ENCODE data around the gene SHISA8.

Gene SHISA8

GRCh38 chr22:41917903-41918791, 3.3 kb upstream of the SHISA8 start (continued):
- TF ChIP-seq ZNF558 (tag by site-specific recombination; IDR thresholded peaks at IDR 0.05) (no peak), ZNF639 (tag by site-specific recombination; IDR thresholded peaks at IDR 0.05) (no peak), KLF17 (tag by site-specific recombination; IDR thresholded peaks at IDR 0.05) (no peak), ZNF785 (tag by site-specific recombination; IDR thresholded peaks at IDR 0.05) (no peak), BCL6B (tag by site-specific recombination; IDR thresholded peaks at IDR 0.05) (peak; percentile 93), ZBTB11 (tag by site-specific recombination; conservative IDR thresholded peaks at IDR 0.05; ENCODE audit: low read depth) (no peak), PATZ1 (tag by site-specific recombination; IDR thresholded peaks at IDR 0.05) (0 out of 2 replicates have a peak, but pooled peaks have one; percentile 28), ZNF621 (tag by site-specific recombination; IDR thresholded peaks at IDR 0.05) (no peak), HOXA7 (CRISPR knock-in tag; IDR thresholded peaks at IDR 0.05; ENCODE audit: borderline replicate concordance) (no peak), SP2 (tag by site-specific recombination; IDR thresholded peaks at IDR 0.05) (no peak), ZNF350 (tag by site-specific recombination; IDR thresholded peaks at IDR 0.05) (no peak), SCRT1 (tag by site-specific recombination; IDR thresholded peaks at IDR 0.05; ENCODE audit: borderline replicate concordance) (no peak), ZBTB8A (tag by site-specific recombination; IDR thresholded peaks at IDR 0.05) (no peak), ZNF48 (tag by site-specific recombination; IDR thresholded peaks at IDR 0.05) (no peak), ZBTB10 (tag by site-specific recombination; IDR thresholded peaks at IDR 0.05) (no peak), ZNF530 (tag by site-specific recombination; IDR thresholded peaks at IDR 0.05; ENCODE audit: low read depth) (no peak), REPIN1 (tag by site-specific recombination; IDR thresholded peaks at IDR 0.05; ENCODE audit: low read depth) (no peak), SCRT2 (tag by site-specific recombination; IDR thresholded peaks at IDR 0.05) (no peak), ZSCAN30 (tag by site-specific recombination; IDR thresholded peaks at IDR 0.05) (peak; percentile 57; the same call in 1 of the 2 replicates), ZNF548 (tag by site-specific recombination; IDR thresholded peaks at IDR 0.05) (no peak), ZNF202 (tag by site-specific recombination; IDR thresholded peaks at IDR 0.05; ENCODE audit: borderline replicate concordance) (no peak), SP7 (tag by site-specific recombination; IDR thresholded peaks at IDR 0.05) (no peak), MYNN (tag by site-specific recombination; IDR thresholded peaks at IDR 0.05; ENCODE audit: borderline replicate concordance) (no peak), ZSCAN4 (tag by site-specific recombination; IDR thresholded peaks at IDR 0.05) (no peak), ZBTB1 (tag by site-specific recombination; IDR thresholded peaks at IDR 0.05) (no peak)

Data from HEK293 (cell line).